Fibroblast of skin of abdomen (primary cell): Measurements from ENCODE around the gene NT5C. TPM values are rescaled to one million over a fixed set of nuclear protein-coding genes. Genes with fewer than 3 reads are reported as not detected.
"Not testable (repeated sequence)": the region's sequence is repeated elsewhere in the genome, so short reads cannot be mapped to it uniquely, and the experiment has no call there.

Source experiments
- DNase-seq: peaks from one replicate; pipeline ENCODE4 v3.0.0-alpha.2; 2013
- polyA plus RNA-seq, 2 experiments: library from polyadenylated mRNA; unstranded; fragments of 120-200 nt; gene quantifications; one replicate each; pipeline ENCODE4 v1.2.1, GENCODE V29; 2013; ENCODE audit not compliant: insufficient read length in 2 of 2

Gene NT5C
- polyA plus RNA-seq (2013, experiment 1 of 2; ENCODE audit: insufficient read length): 53.1 TPM
- polyA plus RNA-seq (2013, experiment 2 of 2; ENCODE audit: insufficient read length): 57.4 TPM

- peak; percentile 80 for DNase-seq
Measured at GRCh38 chr17:75131278-75132017, at the start of gene NT5C. Gene NT5C, minus strand, starts transcription at chr17:75131742. Its CDS starts 35 bp downstream, at chr17:75131707.

GRCh38 chr17:75181110-75181509, 49.6 kb upstream of the NT5C start:
- no peak for DNase-seq

- DNase-seq: no peak
Measured at GRCh38 chr17:75178453-75178852, 46.9 kb upstream of the NT5C start.

GRCh38 chr17:75176625-75177024, 45.1 kb upstream of the NT5C start:
- no peak for DNase-seq

- DNase-seq: no peak
Measured at GRCh38 chr17:75174996-75175395, 43.5 kb upstream of the NT5C start.

- DNase-seq: no peak
Measured at GRCh38 chr17:75173526-75173925, 42.0 kb upstream of the NT5C start.

GRCh38 chr17:75168998-75169397, 37.5 kb upstream of the NT5C start:
- DNase-seq: no peak

GRCh38 chr17:75164606-75165005, 33.1 kb upstream of the NT5C start:
- DNase-seq: not testable (repeated sequence)

- DNase-seq: no peak
Measured at GRCh38 chr17:75163074-75163473, 31.5 kb upstream of the NT5C start.

- DNase-seq: no peak
Measured at GRCh38 chr17:75160211-75160610, 28.7 kb upstream of the NT5C start.

- DNase-seq: no peak
Measured at GRCh38 chr17:75159196-75160031, 27.9 kb upstream of the NT5C start.

- DNase-seq: not testable (repeated sequence)
Measured at GRCh38 chr17:75158480-75158879, 26.9 kb upstream of the NT5C start.

- no peak for DNase-seq
Measured at GRCh38 chr17:75155191-75155601, 23.7 kb upstream of the NT5C start.

- peak; percentile 99 for DNase-seq
Measured at GRCh38 chr17:75154195-75155106, 22.9 kb upstream of the NT5C start, which contains the start of gene JPT1. Gene JPT1, minus strand, starts transcription at chr17:75154512. Its CDS starts 115 bp downstream, at chr17:75154397.

GRCh38 chr17:75153780-75154194, 22.2 kb upstream of the NT5C start:
- no peak for DNase-seq

- DNase-seq: peak; percentile 22
Measured at GRCh38 chr17:75152922-75153779, 21.6 kb upstream of the NT5C start.

- no peak for DNase-seq
Measured at GRCh38 chr17:75152523-75152921, 21.0 kb upstream of the NT5C start.

- DNase-seq: no peak
Measured at GRCh38 chr17:75151930-75152329, 20.4 kb upstream of the NT5C start.

- DNase-seq: no peak
Measured at GRCh38 chr17:75147878-75148546, 16.5 kb upstream of the NT5C start.

- DNase-seq: no peak
Measured at GRCh38 chr17:75146592-75146991, 15.1 kb upstream of the NT5C start.
